ENCODE measurements around the gene ZBTB8OS. TPM values are rescaled to one million over a fixed set of nuclear protein-coding genes. Genes with fewer than 3 reads are reported as not detected.
A peak's percentile ranks its signal among the peaks of the same experiment; 100 is the strongest.
"Not testable (repeated sequence)": the region's sequence is repeated elsewhere in the genome, so short reads cannot be mapped to it uniquely, and the experiment has no call there.

ZBTB8OS gene
- total RNA-seq = 10 to 100 TPM; 40.4 to 45.4 (median 40.9) TPM
- long read RNA-seq, donor 1, transcript ZBTB8OS-208 (7 exons, 1,601 nt) = major isoform, 13 of 28 reads
- long read RNA-seq, donor 1, partial matches to known transcripts = 0 of 28 reads
- long read RNA-seq, donor 1, other reads (novel, unspliced or antisense) = 11 of 28 reads
- long read RNA-seq, donor 2, transcript ZBTB8OS-208 (7 exons, 1,601 nt) = major isoform, 22 of 42 reads
- long read RNA-seq, donor 2, transcript ZBTB8OS-204 (6 exons, 514 nt) = minor isoform, 5 of 42 reads
- long read RNA-seq, donor 2, partial matches to known transcripts = 2 of 42 reads
- long read RNA-seq, donor 2, other reads (novel, unspliced or antisense) = 12 of 42 reads

GRCh38 chr1:32650248-32650751, at the start of gene ZBTB8OS:
TSS of gene ZBTB8OS (minus strand) at chr1:32650550. CDS start at chr1:32650529, 21 bp downstream.
- Histone ChIP-seq H3K4me1 (ENCODE audit: low read depth) (peaks cover 36% of the 10 kb centered on the region), H3K9me3 (no peaks in the 10 kb centered on the region), H3K36me3 (ENCODE audit: low read depth) (peaks cover 10% of the 10 kb centered on the region), H3K4me3 (peak within 1 kb of the TSS; percentile 47)
- intact Hi-C loops (cut with DNase I, micrococcal nuclease) = no loop called here
- DNase-seq (peak; percentile 90 to 95 (median 94)), ATAC-seq (peak; percentile 88)
- TF ChIP-seq CTCF (IDR thresholded peaks at IDR 0.05) = no peak

GRCh38 chr1:32696996-32697395, 46.6 kb upstream of the ZBTB8OS start:
- H3K9me3 ChIP-seq; H3K4me3 ChIP-seq; H3K36me3 ChIP-seq (ENCODE audit: low read depth); intact Hi-C loops (cut with DNase I, micrococcal nuclease); DNase-seq; H3K4me1 ChIP-seq (ENCODE audit: low read depth); ATAC-seq: not testable (repeated sequence)

- Histone ChIP-seq H3K9me3 (no peaks in the 10 kb centered on the region), H3K4me1 (ENCODE audit: low read depth) (no peaks in the 10 kb centered on the region), H3K4me3 (no peak overlapping the region), H3K36me3 (ENCODE audit: low read depth) (no peaks in the 10 kb centered on the region)
- ATAC-seq (no peak), DNase-seq (peak in 1 of 3 donors; percentile 7)
- intact Hi-C loops (cut with DNase I, micrococcal nuclease) = no loop called here
- TF ChIP-seq CTCF (IDR thresholded peaks at IDR 0.05) = no peak
Measured at GRCh38 chr1:32696041-32696440, 45.7 kb upstream of the ZBTB8OS start.

GRCh38 chr1:32695098-32695904, 45.0 kb upstream of the ZBTB8OS start:
- Histone ChIP-seq H3K9me3 (no peaks in the 10 kb centered on the region), H3K4me3 (no peak overlapping the region), H3K36me3 (ENCODE audit: low read depth) (no peaks in the 10 kb centered on the region), H3K4me1 (ENCODE audit: low read depth) (no peaks in the 10 kb centered on the region)
- intact Hi-C loops (cut with DNase I, micrococcal nuclease) = no loop called here
- no peak for TF ChIP-seq CTCF (IDR thresholded peaks at IDR 0.05)
- DNase-seq = peak; percentile 55 to 76 (median 67)
- ATAC-seq = peak; percentile 59

GRCh38 chr1:32693455-32694174, 43.3 kb upstream of the ZBTB8OS start:
- no peak for TF ChIP-seq CTCF (IDR thresholded peaks at IDR 0.05)

More at GRCh38 chr1:32693455-32694174, 43.3 kb upstream of the ZBTB8OS start:
- Histone ChIP-seq H3K9me3 (no peaks in the 10 kb centered on the region), H3K4me1 (ENCODE audit: low read depth) (no peaks in the 10 kb centered on the region), H3K4me3 (no peak overlapping the region), H3K36me3 (ENCODE audit: low read depth) (no peaks in the 10 kb centered on the region)
- intact Hi-C loops (cut with DNase I, micrococcal nuclease) = no loop called here
- DNase-seq = peak in 1 of 3 donors; percentile 8
- no peak for ATAC-seq

Data from mucosa of descending colon (tissue), 3 donors.